Prostate gland (tissue), 2 donors: ENCODE data around the gene CAPRIN2.

Experiments used
- CTCF ChIP-seq, 4 experiments: fragments of 200-600 bp in 2 of 4; fragments of 450-650 bp in 2 of 4; sonication (generic) in 2 of 4; IDR thresholded peaks; 1 replicate in 3 of 4; 2 replicates in 1 of 4; pipeline ENCODE4 v1.5.1; 2016 to 2019; ENCODE audit warnings: antibody characterized with exemption in 4 of 4, mild to moderate bottlenecking in 2 of 4, moderate library complexity in 2 of 4
- POLR2A ChIP-seq: fragments of 450-650 bp; IDR thresholded peaks from one replicate; pipeline ENCODE4 v1.6.1; 2016; ENCODE audit warnings: antibody characterized with exemption, mild to moderate bottlenecking
- POLR2AphosphoS5 ChIP-seq: sonication (generic); formaldehyde crosslinking; IDR thresholded peaks from one replicate; pipeline ENCODE4 v1.6.1; 2017; ENCODE audit warnings: antibody characterized with exemption

GRCh38 chr12:30754383-30754749 is 385 bp downstream of the CAPRIN2 start:
- no peak for TF ChIP-seq CTCF (IDR thresholded peaks at IDR 0.05)
- no peak for TF ChIP-seq POLR2A
- no peak for TF ChIP-seq POLR2AphosphoS5
